Spleen (tissue), 11 donors: ENCODE data around the gene OR51G1. TPM values are rescaled to one million over a fixed set of nuclear protein-coding genes. Genes with fewer than 3 reads are reported as not detected.

ENCODE experiments used
- DNase-seq: peaks from one replicate; pipeline ENCODE4 v3.0.0-alpha.2; 2020
- H3K27ac ChIP-seq, 8 donors: fragments of 200-600 bp; sonication (generic) in 7 of 8; 1 replicate in 4 of 8; 2 replicates in 4 of 8; pipeline versions ENCODE4 v1.5.0 to v1.8.0; 2016 to 2021; ENCODE audit warnings: inconsistent platforms in 4 of 8, mild to moderate bottlenecking in 4 of 8, moderate library complexity in 1 of 8
- H3K27me3 ChIP-seq, 7 donors: fragments of 200-600 bp; sonication (generic) in 6 of 7; replicated peaks in 1 of 7; 1 replicate in 4 of 7; 2 replicates in 3 of 7; pipeline versions ENCODE4 v1.5.0 to v1.8.0; 2016 to 2021; ENCODE audit warnings: inconsistent platforms in 3 of 7, mild to moderate bottlenecking in 1 of 7
- H3K36me3 ChIP-seq, 6 donors: fragments of 200-600 bp; sonication (generic) in 5 of 6; 1 replicate in 4 of 6; 2 replicates in 2 of 6; pipeline versions ENCODE4 v1.5.0 to v1.8.0; 2016 to 2021; ENCODE audit warnings: inconsistent platforms in 2 of 6
- H3K4me1 ChIP-seq, 6 donors: fragments of 200-600 bp; sonication (generic) in 5 of 6; 1 replicate in 3 of 6; 2 replicates in 3 of 6; pipeline versions ENCODE4 v1.5.0 to v1.8.0; 2016 to 2021; ENCODE audit warnings: inconsistent platforms in 3 of 6
- H3K4me3 ChIP-seq, 8 donors: fragments of 200-600 bp; sonication (generic) in 7 of 8; 1 replicate in 4 of 8; 2 replicates in 4 of 8; pipeline versions ENCODE4 v1.5.0 to v1.8.0; 2016 to 2021; ENCODE audit warnings: inconsistent platforms in 4 of 8, mild to moderate bottlenecking in 4 of 8, moderate library complexity in 2 of 8
- H3K9me3 ChIP-seq, 8 donors: fragments of 200-600 bp; sonication (generic) in 7 of 8; 1 replicate in 4 of 8; 2 replicates in 4 of 8; pipeline versions ENCODE4 v1.5.0 to v1.8.0; 2016 to 2021; ENCODE audit warnings: inconsistent platforms in 4 of 8
- POLR2A ChIP-seq, 3 donors: fragments of 450-650 bp; IDR thresholded peaks; one replicate each; pipeline ENCODE4 v1.5.1; 2017; ENCODE audit warnings: antibody characterized with exemption in 3 of 3, mild to moderate bottlenecking in 1 of 3
- POLR2AphosphoS5 ChIP-seq, 3 donors: sonication (generic); formaldehyde crosslinking; IDR thresholded peaks; one replicate each; pipeline ENCODE4 v1.5.1; 2017; ENCODE audit warnings: antibody characterized with exemption in 3 of 3
- WGBS, 5 donors: extraction: QIAGEN DNeasy Blood & Tissue Kit in 3 of 5; methylation state at CpG; one replicate each; pipeline versions ENCODE4 v1.1.5 to v1.1.7; 2013 to 2018; 5-methylcytosine and 5-hydroxymethylcytosine counted together
- intact Hi-C: fragments of 100-400 bp; cut with DNase I; formaldehyde crosslinking; loops from one replicate; pipeline ENCODE4 v1.15.0; 2023; ENCODE audit warnings: low total_unique reads
- polyA plus RNA-seq, 3 donors: library from polyadenylated mRNA; stranded (reverse); fragments of 200-250 nt; gene quantifications; one replicate each; pipeline ENCODE4 v1.2.1, GENCODE V29; 2013
- total RNA-seq, 7 donors: library from RNA; depleted of rRNA in 3 of 7; stranded (reverse); fragments of >200 nt in 3 of 7; fragmentation: NEBNext Ultra II Directional in 4 of 7; extraction: Animal tissue kit (Norgen Biotek cat#: 25700) in 4 of 7; gene quantifications; one replicate each; pipeline versions ENCODE4 v1.1.0 to v1.2.1, GENCODE V29; 2016 to 2021
- TF ChIP-seq, protein P1 (sequence below), 11 experiments: fragments of 200-600 bp in 7 of 11; fragments of 450-650 bp in 4 of 11; sonication (generic) in 4 of 11; IDR thresholded peaks in 8 of 11; conservative IDR thresholded peaks in 3 of 11; 1 replicate in 7 of 11; 2 replicates in 4 of 11; pipeline versions ENCODE4 v1.4.0 to v1.8.0; 2016 to 2021; ENCODE audit warnings: antibody characterized with exemption in 11 of 11, inconsistent platforms in 4 of 11, mild to moderate bottlenecking in 1 of 11
- donor health status: healthy with polysubstance abuse.
- donor health status: DM: no; HTN: no; CAD: no; lungs with moderate emphysema.
- donor health status: DM: no; HTN: no; CAD: no.
- donor health status: Bipolar disorder and iron deficiency.
- donor health status: healthy.
- donor health status: DM: no; HTN: no; CAD: no.
- donor health status: DM: yes; HTN: yes; CAD: no.

Gene OR51G1
- total and polyA plus RNA-seq, 10 donors: not detected

DNA sequence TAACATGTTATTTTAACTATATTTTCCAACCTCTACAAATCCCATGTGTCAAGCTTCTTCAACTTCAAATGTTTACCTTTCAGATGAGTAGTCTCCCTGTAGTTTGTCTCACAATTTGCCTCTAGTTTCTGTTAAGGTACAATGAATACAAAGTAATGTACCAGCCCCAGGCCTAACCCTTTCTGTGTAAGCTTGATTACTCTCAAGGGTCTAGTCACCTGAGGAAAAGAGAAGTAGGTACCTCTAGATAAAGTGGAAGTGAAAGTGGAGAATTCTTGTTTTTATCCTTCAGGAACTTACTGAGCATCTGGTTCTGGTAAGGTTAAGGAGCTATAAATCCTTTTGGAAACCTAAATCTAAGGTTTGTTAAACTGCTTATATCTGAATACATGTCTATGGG is 20.7 kb downstream of the OR51G1 start, which contains the start of gene OR51A7:
TSS of gene OR51A7 (plus strand) at position 300 of the 400 bp plus-strand sequence. CDS start 3,587 bp downstream, outside the sequence.
- DNase-seq: no peak
- TF ChIP-seq, protein P1, sequence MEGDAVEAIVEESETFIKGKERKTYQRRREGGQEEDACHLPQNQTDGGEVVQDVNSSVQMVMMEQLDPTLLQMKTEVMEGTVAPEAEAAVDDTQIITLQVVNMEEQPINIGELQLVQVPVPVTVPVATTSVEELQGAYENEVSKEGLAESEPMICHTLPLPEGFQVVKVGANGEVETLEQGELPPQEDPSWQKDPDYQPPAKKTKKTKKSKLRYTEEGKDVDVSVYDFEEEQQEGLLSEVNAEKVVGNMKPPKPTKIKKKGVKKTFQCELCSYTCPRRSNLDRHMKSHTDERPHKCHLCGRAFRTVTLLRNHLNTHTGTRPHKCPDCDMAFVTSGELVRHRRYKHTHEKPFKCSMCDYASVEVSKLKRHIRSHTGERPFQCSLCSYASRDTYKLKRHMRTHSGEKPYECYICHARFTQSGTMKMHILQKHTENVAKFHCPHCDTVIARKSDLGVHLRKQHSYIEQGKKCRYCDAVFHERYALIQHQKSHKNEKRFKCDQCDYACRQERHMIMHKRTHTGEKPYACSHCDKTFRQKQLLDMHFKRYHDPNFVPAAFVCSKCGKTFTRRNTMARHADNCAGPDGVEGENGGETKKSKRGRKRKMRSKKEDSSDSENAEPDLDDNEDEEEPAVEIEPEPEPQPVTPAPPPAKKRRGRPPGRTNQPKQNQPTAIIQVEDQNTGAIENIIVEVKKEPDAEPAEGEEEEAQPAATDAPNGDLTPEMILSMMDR (IDR thresholded peaks at IDR 0.05 in 8 of 11, conservative IDR thresholded peaks at IDR 0.05 in 3 of 11): no peak
- TF ChIP-seq POLR2A (IDR thresholded peaks at IDR 0.05): no peak
- Histone ChIP-seq H3K27ac (no peak within 1 kb of the TSS), H3K27me3 (no peaks in the 10 kb centered on the region), H3K9me3 (no peaks in the 10 kb centered on the region), H3K36me3 (no peaks in the 10 kb centered on the region), H3K4me1 (no peaks in the 10 kb centered on the region), H3K4me3 (no peak within 1 kb of the TSS)
- intact Hi-C loops: no loop called here

DNA sequence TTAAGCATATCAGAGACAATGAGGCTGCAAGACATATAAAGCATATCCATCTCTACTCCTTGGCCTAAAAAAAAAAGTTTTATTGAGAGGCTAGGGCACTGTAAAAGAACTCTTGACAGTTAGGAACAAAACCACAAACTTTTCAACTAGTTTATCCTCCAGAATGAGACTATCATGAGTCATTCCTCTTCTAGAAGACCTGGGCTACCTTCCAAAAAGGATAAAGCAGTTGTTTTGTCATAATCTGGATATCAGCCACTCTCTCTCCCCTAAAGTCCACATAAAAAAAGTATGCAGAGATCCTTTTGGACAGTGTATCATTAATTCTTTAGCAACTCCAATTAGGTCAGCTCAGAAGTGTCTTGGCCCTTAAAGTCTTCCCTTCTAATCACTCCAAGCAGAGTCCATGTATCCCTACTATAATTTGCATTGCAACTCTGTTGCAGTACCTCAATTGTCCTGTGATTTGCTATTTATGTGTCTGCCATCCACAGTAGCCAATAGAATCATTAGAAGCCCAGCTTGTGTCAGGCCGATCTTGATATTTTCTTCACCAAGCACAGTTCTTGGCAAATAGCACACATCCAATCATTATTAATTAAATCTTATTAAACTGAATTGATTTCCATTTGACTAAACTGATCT is 32.0 kb downstream of the OR51G1 start:
- H3K27ac ChIP-seq: no peak overlapping the region
- no peak overlapping the region for H3K4me3 ChIP-seq
- no peaks in the 10 kb centered on the region for H3K4me1 ChIP-seq
- H3K9me3 ChIP-seq: no peaks in the 10 kb centered on the region
- no peaks in the 10 kb centered on the region for H3K36me3 ChIP-seq
- WGBS, 5 donors: 88 to 100% (median 93%) methylated on average over 1 of the region's 1 CpG
- H3K27me3 ChIP-seq: no peaks in the 10 kb centered on the region
- TF ChIP-seq, protein P1 (IDR thresholded peaks at IDR 0.05 in 8 of 11, conservative IDR thresholded peaks at IDR 0.05 in 3 of 11): no peak
- TF ChIP-seq POLR2A (IDR thresholded peaks at IDR 0.05) (no peak), POLR2AphosphoS5 (IDR thresholded peaks at IDR 0.05) (no peak)
- DNase-seq: no peak
- intact Hi-C loops: no loop called here

DNA sequence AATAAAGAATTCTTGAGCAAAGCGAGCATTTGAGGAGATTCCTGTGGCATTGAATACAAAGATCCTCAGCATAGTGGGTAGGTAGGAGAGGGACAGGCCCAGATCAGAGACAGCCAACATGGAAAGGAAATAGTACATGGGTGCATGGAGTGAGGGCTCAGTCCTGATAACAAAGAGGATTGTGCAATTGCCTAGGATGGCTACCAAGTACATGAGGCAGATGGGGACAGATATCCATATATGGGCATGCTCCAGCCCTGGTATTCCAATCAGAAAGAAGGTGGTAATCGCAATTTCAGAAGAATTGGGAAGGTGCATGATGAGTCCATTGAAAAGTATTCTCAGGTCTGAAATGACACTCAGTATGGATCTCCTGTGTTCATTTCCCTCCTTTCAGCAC is 33.9 kb downstream of the OR51G1 start:
- Histone ChIP-seq H3K36me3 (no peaks in the 10 kb centered on the region), H3K4me3 (no peak overlapping the region), H3K27me3 (no peaks in the 10 kb centered on the region), H3K4me1 (no peaks in the 10 kb centered on the region), H3K27ac (no peak overlapping the region), H3K9me3 (no peaks in the 10 kb centered on the region)
- WGBS, 5 donors: 79 to 92% (median 89%) methylated on average over 2 of the region's 2 CpGs
- TF ChIP-seq POLR2A (IDR thresholded peaks at IDR 0.05) (no peak), POLR2AphosphoS5 (IDR thresholded peaks at IDR 0.05) (no peak)
- TF ChIP-seq, protein P1 (IDR thresholded peaks at IDR 0.05 in 8 of 11, conservative IDR thresholded peaks at IDR 0.05 in 3 of 11): no peak
- intact Hi-C loops: no loop called here
- no peak for DNase-seq

DNA sequence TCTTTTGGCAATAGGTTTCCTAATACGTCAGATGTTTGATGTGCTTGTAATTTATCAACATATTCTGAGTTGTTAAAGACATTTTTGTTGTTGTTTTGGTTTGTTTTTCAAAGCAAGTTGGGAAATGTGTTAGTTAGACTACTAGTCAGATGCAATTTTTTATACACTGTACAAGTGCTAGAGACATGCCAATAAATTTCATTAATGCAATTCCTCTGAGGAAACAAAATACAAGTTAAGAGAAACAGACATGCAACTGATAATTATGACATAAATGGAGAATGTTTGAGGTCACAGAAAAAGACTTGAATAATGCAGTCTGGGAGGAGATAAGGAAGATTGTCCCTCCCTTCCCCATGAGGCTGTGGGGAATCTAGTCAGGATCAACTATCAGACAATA is 36.5 kb downstream of the OR51G1 start:
- no peaks in the 10 kb centered on the region for H3K4me1 ChIP-seq
- H3K9me3 ChIP-seq: no peaks in the 10 kb centered on the region
- H3K36me3 ChIP-seq: no peaks in the 10 kb centered on the region
- DNase-seq: no peak
- intact Hi-C loops: no loop called here
- TF ChIP-seq POLR2AphosphoS5 (IDR thresholded peaks at IDR 0.05): no peak
- TF ChIP-seq, protein P1 (IDR thresholded peaks at IDR 0.05 in 8 of 11, conservative IDR thresholded peaks at IDR 0.05 in 3 of 11): no peak
- no peak for TF ChIP-seq POLR2A (IDR thresholded peaks at IDR 0.05)
- 0% methylated on average over 1 of the region's 1 CpG for WGBS, 5 donors
- no peaks in the 10 kb centered on the region for H3K27me3 ChIP-seq
- no peak overlapping the region for H3K4me3 ChIP-seq
- H3K27ac ChIP-seq: no peak overlapping the region
